Lower leg skin (tissue), 4 donors: ENCODE measurements around the gene ARID5A. TPM values are rescaled to one million over a fixed set of nuclear protein-coding genes. Genes with fewer than 3 reads are reported as not detected.
"Not testable (repeated sequence)": the region's sequence is repeated elsewhere in the genome, so short reads cannot be mapped to it uniquely, and the experiment has no call there.

Source experiments
- DNase-seq, 2 donors: peaks; one replicate each; pipeline ENCODE4 v3.0.0-alpha.2; 2019; ENCODE audit warnings: low spot score in 2 of 2
- H3K4me3 ChIP-seq: fragments of 200-600 bp; sonication (generic); 2 replicates; pipeline ENCODE4 v1.5.1; 2017; ENCODE audit warnings: mild to moderate bottlenecking, low read depth; ENCODE audit not compliant: poor library complexity, severe bottlenecking
- POLR2A ChIP-seq, 2 donors: fragments of 450-650 bp; IDR thresholded peaks; one replicate each; pipeline ENCODE4 v1.6.1; 2016 to 2017; ENCODE audit warnings: antibody characterized with exemption in 2 of 2, mild to moderate bottlenecking in 1 of 2, moderate library complexity in 1 of 2
- WGBS, 2 donors: methylation state at CpG; one replicate each; pipeline ENCODE4 v1.1.5; 2018; 5-methylcytosine and 5-hydroxymethylcytosine counted together
- intact Hi-C: fragments of 100-400 bp; cut with DNase I; formaldehyde crosslinking; loops from one replicate; pipeline ENCODE4 v1.15.0; 2023; ENCODE audit warnings: low total_unique reads
- total RNA-seq, 4 donors: library from RNA; depleted of rRNA; stranded (reverse); fragments of >200 nt; gene quantifications; one replicate each; pipeline ENCODE4 v1.1.0, GENCODE V29; 2016
- TF ChIP-seq, protein P1 (sequence below), 3 donors: fragments of 450-650 bp; IDR thresholded peaks; one replicate each; pipeline ENCODE4 v1.5.1; 2016; ENCODE audit warnings: antibody characterized with exemption in 3 of 3, mild to moderate bottlenecking in 3 of 3, moderate library complexity in 2 of 3

Gene ARID5A
- total RNA-seq, 4 donors from 2014 or later = 12.0 to 23.0 (median 19.7) TPM

DNA sequence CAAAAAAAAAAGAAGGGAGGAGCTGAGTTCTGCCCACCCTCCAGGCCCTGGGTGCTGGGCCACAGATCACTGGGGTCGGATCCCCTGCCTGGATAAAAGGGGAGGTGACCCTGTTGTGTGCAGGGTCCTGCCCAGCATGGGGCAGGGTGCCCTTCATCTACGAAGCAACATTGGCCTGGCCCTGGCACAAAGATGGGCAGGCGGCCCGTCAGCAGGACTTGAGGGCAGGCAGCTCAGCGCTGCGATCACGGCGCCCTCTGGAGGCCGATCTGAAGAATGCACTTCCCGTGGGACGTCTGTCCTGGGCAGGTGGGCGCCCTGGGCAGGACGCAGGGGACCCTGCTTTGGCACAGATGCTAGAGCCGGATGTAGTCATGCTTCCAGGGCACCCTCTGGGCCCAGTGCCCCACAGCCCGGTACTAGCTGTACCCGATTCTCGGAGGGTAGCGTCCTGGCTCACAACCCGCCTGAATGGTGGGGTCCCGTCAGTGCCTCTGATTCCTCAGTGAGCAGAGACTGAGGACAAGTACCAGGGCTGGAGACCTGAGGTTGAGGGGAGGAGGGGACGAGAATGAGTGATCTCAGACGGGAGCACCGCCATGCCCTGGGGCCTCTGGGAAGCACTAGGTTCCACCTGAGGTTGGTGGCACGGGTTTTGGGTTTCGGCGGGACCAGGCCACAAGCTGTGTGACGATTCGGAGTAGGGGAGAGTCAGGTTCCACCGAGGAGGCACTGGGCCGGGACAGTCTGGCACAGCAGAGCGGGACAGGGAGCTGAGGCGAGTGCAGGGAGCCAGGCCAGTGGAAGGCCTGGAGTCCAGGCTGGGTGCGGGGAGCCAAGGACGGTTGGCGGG lies 18.0 kb downstream of the ARID5A start:
- TF ChIP-seq, protein P1, sequence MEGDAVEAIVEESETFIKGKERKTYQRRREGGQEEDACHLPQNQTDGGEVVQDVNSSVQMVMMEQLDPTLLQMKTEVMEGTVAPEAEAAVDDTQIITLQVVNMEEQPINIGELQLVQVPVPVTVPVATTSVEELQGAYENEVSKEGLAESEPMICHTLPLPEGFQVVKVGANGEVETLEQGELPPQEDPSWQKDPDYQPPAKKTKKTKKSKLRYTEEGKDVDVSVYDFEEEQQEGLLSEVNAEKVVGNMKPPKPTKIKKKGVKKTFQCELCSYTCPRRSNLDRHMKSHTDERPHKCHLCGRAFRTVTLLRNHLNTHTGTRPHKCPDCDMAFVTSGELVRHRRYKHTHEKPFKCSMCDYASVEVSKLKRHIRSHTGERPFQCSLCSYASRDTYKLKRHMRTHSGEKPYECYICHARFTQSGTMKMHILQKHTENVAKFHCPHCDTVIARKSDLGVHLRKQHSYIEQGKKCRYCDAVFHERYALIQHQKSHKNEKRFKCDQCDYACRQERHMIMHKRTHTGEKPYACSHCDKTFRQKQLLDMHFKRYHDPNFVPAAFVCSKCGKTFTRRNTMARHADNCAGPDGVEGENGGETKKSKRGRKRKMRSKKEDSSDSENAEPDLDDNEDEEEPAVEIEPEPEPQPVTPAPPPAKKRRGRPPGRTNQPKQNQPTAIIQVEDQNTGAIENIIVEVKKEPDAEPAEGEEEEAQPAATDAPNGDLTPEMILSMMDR (IDR thresholded peaks at IDR 0.05) = peak in 1 of 3 donors; percentile 83
- no peak for TF ChIP-seq POLR2A (IDR thresholded peaks at IDR 0.05)
- 18 to 25% methylated on average over 25 to 32 of the region's 35 CpGs for WGBS, 2 donors
- intact Hi-C loops = no loop called here
- DNase-seq = peak in 1 of 2 donors; percentile 95
- H3K4me3 ChIP-seq = no peak overlapping the region

GRCh38 chr2:96555146-96555610 lies 18.6 kb downstream of the ARID5A start:
- TF ChIP-seq POLR2A (IDR thresholded peaks at IDR 0.05) = no peak
- TF ChIP-seq, protein P1 (IDR thresholded peaks at IDR 0.05) = no peak
- intact Hi-C loops = no loop called here
- H3K4me3 ChIP-seq = no peak overlapping the region
- peak in 1 of 2 donors; percentile 84 for DNase-seq
- 72 to 74% methylated on average over 13 to 14 of the region's 14 CpGs for WGBS, 2 donors

DNA sequence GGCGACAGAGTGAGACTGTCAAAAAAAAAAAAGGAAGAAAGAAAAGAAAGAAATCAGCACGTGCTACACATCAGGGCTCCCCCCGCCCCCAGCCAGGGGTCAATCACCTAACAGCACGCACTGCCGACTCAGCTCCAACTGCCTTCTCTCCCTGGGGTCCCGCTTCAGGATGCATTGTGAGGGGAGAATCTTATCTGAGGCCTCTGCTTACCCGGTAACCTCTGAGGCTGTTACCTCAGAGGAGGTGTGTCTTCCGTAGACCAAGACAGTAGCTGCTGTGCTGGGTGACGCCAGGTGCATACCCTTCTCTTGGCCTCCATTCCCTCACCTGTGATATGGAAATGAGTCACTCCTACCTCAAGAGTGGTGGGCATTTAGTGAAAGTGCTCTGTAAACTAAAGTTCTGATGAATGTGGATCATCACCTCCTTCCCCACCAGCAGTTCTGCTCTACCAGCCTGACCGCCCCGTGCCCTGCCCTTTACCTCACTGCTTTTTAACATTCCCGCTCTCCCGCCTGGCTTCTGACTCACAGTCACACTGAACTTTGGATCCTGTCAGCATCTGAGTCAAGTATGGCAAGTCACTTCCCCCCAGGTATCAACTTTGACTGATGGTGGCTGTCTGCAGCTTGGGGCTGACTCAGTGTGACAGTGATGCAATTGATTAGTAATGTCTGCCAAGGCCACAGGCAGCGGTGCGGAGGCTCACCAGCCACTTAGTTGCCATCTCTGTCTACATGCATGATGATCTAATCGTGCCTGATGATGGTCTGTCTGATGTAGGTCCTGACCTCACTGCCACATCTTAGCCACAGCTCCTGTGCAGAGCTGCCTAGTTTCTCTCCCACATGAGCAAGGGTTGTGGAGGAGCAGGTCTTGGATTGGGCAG lies 20.1 kb downstream of the ARID5A start:
- DNase-seq = peak in 1 of 2 donors; percentile 73
- intact Hi-C loops = no loop called here

GRCh38 chr2:96557421-96557820 lies 20.9 kb downstream of the ARID5A start:
- intact Hi-C loops, H3K4me3 ChIP-seq: not testable (repeated sequence)
- WGBS, 2 donors = 90 to 96% methylated on average over 6 of the region's 6 CpGs
- DNase-seq = peak in 1 of 2 donors; percentile 69

More for the DNA sequence above, 20.1 kb downstream of the ARID5A start:
- WGBS, 2 donors = 75 to 87% methylated on average over 16 of the region's 16 CpGs
- TF ChIP-seq, protein P1 (IDR thresholded peaks at IDR 0.05) = peak in 1 of 3 donors; percentile 89
- TF ChIP-seq POLR2A (IDR thresholded peaks at IDR 0.05) = no peak
- H3K4me3 ChIP-seq = no peak overlapping the region

DNA sequence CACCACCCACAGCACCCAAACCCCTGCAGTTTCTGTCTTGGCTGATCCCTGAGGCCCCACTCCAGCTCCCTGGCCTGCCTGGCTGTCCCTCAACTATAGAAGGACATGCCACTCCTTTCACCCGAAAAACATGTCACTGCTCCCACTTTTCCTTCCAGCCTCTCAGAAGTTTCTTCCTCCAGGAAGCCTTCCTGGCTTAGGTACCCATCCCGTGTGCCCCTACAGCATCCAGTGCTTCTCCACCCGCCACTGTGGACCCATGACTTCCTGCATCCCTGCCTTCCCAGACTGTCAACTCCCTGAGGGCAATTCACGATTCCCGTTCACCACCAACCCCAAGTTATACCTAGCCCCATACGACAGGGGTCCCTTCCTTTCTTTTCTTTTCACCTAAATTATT lies 21.5 kb downstream of the ARID5A start:
- no peak overlapping the region for H3K4me3 ChIP-seq
- intact Hi-C loops = no loop called here
- WGBS, 2 donors = 87 to 90% methylated on average over 6 of the region's 6 CpGs
- DNase-seq = peak in 1 of 2 donors; percentile 67
- no peak for TF ChIP-seq POLR2A (IDR thresholded peaks at IDR 0.05)
- TF ChIP-seq, protein P1 (IDR thresholded peaks at IDR 0.05) = no peak

DNA sequence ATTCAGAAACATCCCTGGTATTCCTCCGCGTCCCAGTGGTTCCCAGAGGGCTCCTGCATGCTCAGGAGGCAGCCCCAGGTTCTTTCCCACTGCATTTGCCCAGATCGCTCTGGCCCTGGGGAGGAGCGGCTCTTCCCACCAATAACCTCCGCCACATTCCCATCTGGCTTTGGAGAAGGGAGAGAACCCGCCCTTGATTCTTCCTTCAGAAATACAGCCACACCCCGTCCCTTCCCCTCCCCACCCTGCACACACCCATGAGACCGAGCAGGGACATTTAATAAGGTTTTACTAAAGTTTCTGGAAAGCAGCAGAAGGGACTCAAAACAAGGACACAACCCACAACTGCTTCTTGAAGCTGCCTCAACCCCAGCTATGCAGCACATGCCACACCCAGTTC lies 21.9 kb downstream of the ARID5A start:
- 62 to 74% methylated on average over 8 of the region's 8 CpGs for WGBS, 2 donors

More for the DNA sequence above, 21.9 kb downstream of the ARID5A start:
- DNase-seq = no peak
- no peak overlapping the region for H3K4me3 ChIP-seq
- TF ChIP-seq, protein P1 (IDR thresholded peaks at IDR 0.05) = no peak
- TF ChIP-seq POLR2A (IDR thresholded peaks at IDR 0.05) = no peak
- intact Hi-C loops = no loop called here
